HepG2 (cell line): ENCODE measurements around the gene ARSB. TPM values are rescaled to one million over a fixed set of nuclear protein-coding genes. Genes with fewer than 3 reads are reported as not detected.

Source experiments
- ADNP ChIP-seq: sonication (generic); formaldehyde crosslinking; IDR thresholded peaks from 2 replicates; pipeline ENCODE4 v1.4.0; 2020; ENCODE audit warnings: missing genetic modification reagents
- DNMT3B ChIP-seq: conservative IDR thresholded peaks from 2 replicates; pipeline ENCODE4 v1.6.1; 2016; ENCODE audit warnings: missing biosample characterization, control low read depth
- HDAC1 ChIP-seq: sonication (generic); formaldehyde crosslinking; IDR thresholded peaks from 2 replicates; pipeline ENCODE4 v1.5.1; 2020; ENCODE audit warnings: mild to moderate bottlenecking, missing genetic modification reagents
- HOMEZ ChIP-seq: IDR thresholded peaks from 2 replicates; pipeline ENCODE4 v1.6.1; 2016; ENCODE audit warnings: low read depth
- KDM5A ChIP-seq: fragments of 200-600 bp; sonication (generic); IDR thresholded peaks from 2 replicates; pipeline ENCODE4 v1.7.0; 2018; ENCODE audit warnings: antibody characterized with exemption, mild to moderate bottlenecking, low read length, borderline replicate concordance
- MTERF4 ChIP-seq: sonication (generic); formaldehyde crosslinking; IDR thresholded peaks from 2 replicates; pipeline ENCODE4 v1.8.0; 2023; ENCODE audit warnings: mild to moderate bottlenecking, missing genetic modification reagents
- NPAS2 ChIP-seq: sonication (generic); formaldehyde crosslinking; IDR thresholded peaks from 2 replicates; pipeline ENCODE4 v1.8.0; 2022; ENCODE audit warnings: mild to moderate bottlenecking, missing genetic modification reagents, borderline replicate concordance
- SMARCC2 ChIP-seq: fragments of 450-650 bp; IDR thresholded peaks from 2 replicates; pipeline ENCODE4 v1.6.1; 2017; ENCODE audit warnings: antibody characterized with exemption, mild to moderate bottlenecking
- TOE1 ChIP-seq: sonication (generic); formaldehyde crosslinking; IDR thresholded peaks from 2 replicates; pipeline ENCODE4 v1.4.0; 2020; ENCODE audit warnings: mild to moderate bottlenecking, missing genetic modification reagents
- ZBTB7B ChIP-seq: sonication (generic); formaldehyde crosslinking; IDR thresholded peaks from 2 replicates; pipeline ENCODE4 v1.4.0; 2020; ENCODE audit warnings: missing genetic modification reagents
- ZFP90 ChIP-seq: sonication (generic); formaldehyde crosslinking; IDR thresholded peaks from 2 replicates; pipeline ENCODE4 v1.8.0; 2022; ENCODE audit warnings: missing genetic modification reagents, mild to moderate bottlenecking, inconsistent platforms, borderline replicate concordance
- ZIK1 ChIP-seq: sonication (generic); formaldehyde crosslinking; IDR thresholded peaks from 2 replicates; pipeline ENCODE4 v1.5.0; 2020; ENCODE audit warnings: mild to moderate bottlenecking, low read depth, missing genetic modification reagents, borderline replicate concordance
- ZNF3 ChIP-seq: IDR thresholded peaks from 2 replicates; pipeline ENCODE4 v1.7.0; 2017; ENCODE audit warnings: inconsistent platforms
- ZNF639 ChIP-seq: conservative IDR thresholded peaks from 2 replicates; pipeline ENCODE4 v1.6.1; 2018; ENCODE audit warnings: missing genetic modification reagents
- ZNF841 ChIP-seq: sonication (generic); formaldehyde crosslinking; IDR thresholded peaks from 2 replicates; pipeline ENCODE4 v1.8.1; 2023; ENCODE audit warnings: missing genetic modification reagents, borderline replicate concordance
- polyA plus RNA-seq, 8 experiments: library from polyadenylated mRNA; depleted of rRNA in 3 of 8; stranded (reverse) in 7 of 8; unstranded in 1 of 8; fragments of >200 nt; fragmentation: Illumina TruSeq in 4 of 8; extraction: Trizol in 4 of 8; gene quantifications; 2 replicates each; pipeline versions ENCODE4 v1.2.1 to v1.2.3, GENCODE V29; 2011 to 2016; ENCODE audit warnings: low read depth in 4 of 8, missing spikeins in 1 of 8, mixed read lengths in 1 of 8; ENCODE audit not compliant: insufficient read depth in 1 of 8
- total RNA-seq, 5 experiments: library from RNA; depleted of rRNA; stranded (reverse); fragments of >200 nt; fragmentation: Illumina TruSeq; extraction: Trizol; gene quantifications; 2 replicates each; pipeline ENCODE4 v1.2.3, GENCODE V29; 2016; ENCODE audit warnings: low read depth in 1 of 5
- TF ChIP-seq, protein P1 (sequence below): sonication (generic); formaldehyde crosslinking; IDR thresholded peaks from 2 replicates; pipeline ENCODE4 v1.4.0; 2020; ENCODE audit warnings: missing genetic modification reagents
- TF ChIP-seq, protein P2 (sequence below): sonication (generic); formaldehyde crosslinking; IDR thresholded peaks from 2 replicates; pipeline ENCODE4 v1.8.1; 2022; ENCODE audit warnings: low read depth, mild to moderate bottlenecking, missing genetic modification reagents
- TF ChIP-seq, protein P3 (sequence below): sonication (generic); formaldehyde crosslinking; IDR thresholded peaks from 2 replicates; pipeline ENCODE4 v1.4.0; 2020; ENCODE audit warnings: missing genetic modification reagents

ARSB gene
- total and polyA plus RNA-seq, 2 of the 13 experiments (the other 11 are each of a cell fraction or from before 2014, with no cell fraction given): 52.6 to 66.4 TPM

- TF ChIP-seq ZFP90 (CRISPR knock-in tag): peak; percentile 92; the same call in 1 of the 2 replicates
- no peak for TF ChIP-seq MTERF4 (CRISPR knock-in tag)
- TF ChIP-seq SMARCC2: no peak
- TF ChIP-seq KDM5A: no peak
- TF ChIP-seq, protein P1, sequence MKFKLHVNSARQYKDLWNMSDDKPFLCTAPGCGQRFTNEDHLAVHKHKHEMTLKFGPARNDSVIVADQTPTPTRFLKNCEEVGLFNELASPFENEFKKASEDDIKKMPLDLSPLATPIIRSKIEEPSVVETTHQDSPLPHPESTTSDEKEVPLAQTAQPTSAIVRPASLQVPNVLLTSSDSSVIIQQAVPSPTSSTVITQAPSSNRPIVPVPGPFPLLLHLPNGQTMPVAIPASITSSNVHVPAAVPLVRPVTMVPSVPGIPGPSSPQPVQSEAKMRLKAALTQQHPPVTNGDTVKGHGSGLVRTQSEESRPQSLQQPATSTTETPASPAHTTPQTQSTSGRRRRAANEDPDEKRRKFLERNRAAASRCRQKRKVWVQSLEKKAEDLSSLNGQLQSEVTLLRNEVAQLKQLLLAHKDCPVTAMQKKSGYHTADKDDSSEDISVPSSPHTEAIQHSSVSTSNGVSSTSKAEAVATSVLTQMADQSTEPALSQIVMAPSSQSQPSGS (CRISPR knock-in tag): peak; percentile 94
- no peak for TF ChIP-seq ZIK1 (CRISPR knock-in tag)
- TF ChIP-seq, protein P2, sequence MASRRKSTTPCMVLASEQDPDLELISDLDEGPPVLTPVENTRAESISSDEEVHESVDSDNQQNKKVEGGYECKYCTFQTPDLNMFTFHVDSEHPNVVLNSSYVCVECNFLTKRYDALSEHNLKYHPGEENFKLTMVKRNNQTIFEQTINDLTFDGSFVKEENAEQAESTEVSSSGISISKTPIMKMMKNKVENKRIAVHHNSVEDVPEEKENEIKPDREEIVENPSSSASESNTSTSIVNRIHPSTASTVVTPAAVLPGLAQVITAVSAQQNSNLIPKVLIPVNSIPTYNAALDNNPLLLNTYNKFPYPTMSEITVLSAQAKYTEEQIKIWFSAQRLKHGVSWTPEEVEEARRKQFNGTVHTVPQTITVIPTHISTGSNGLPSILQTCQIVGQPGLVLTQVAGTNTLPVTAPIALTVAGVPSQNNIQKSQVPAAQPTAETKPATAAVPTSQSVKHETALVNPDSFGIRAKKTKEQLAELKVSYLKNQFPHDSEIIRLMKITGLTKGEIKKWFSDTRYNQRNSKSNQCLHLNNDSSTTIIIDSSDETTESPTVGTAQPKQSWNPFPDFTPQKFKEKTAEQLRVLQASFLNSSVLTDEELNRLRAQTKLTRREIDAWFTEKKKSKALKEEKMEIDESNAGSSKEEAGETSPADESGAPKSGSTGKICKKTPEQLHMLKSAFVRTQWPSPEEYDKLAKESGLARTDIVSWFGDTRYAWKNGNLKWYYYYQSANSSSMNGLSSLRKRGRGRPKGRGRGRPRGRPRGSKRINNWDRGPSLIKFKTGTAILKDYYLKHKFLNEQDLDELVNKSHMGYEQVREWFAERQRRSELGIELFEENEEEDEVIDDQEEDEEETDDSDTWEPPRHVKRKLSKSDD (CRISPR knock-in tag): peak; percentile 59; the same call in 1 of the 2 replicates
- peak; percentile 97 for TF ChIP-seq HDAC1 (CRISPR knock-in tag)
- peak; percentile 87; the same call in 1 of the 2 replicates for TF ChIP-seq HOMEZ
- TF ChIP-seq ZBTB7B: peak; percentile 95; the same call in 1 of the 2 replicates
- no peak for TF ChIP-seq ZNF3 (CRISPR knock-in tag)
- TF ChIP-seq ZNF841 (CRISPR knock-in tag): peak; percentile 80; the same call in 1 of the 2 replicates
- TF ChIP-seq DNMT3B (CRISPR knock-in tag): peak; percentile 70; the same call in 1 of the 2 replicates
- TF ChIP-seq NPAS2 (CRISPR knock-in tag): no peak
- no peak for TF ChIP-seq ADNP (CRISPR knock-in tag)
- TF ChIP-seq, protein P3, sequence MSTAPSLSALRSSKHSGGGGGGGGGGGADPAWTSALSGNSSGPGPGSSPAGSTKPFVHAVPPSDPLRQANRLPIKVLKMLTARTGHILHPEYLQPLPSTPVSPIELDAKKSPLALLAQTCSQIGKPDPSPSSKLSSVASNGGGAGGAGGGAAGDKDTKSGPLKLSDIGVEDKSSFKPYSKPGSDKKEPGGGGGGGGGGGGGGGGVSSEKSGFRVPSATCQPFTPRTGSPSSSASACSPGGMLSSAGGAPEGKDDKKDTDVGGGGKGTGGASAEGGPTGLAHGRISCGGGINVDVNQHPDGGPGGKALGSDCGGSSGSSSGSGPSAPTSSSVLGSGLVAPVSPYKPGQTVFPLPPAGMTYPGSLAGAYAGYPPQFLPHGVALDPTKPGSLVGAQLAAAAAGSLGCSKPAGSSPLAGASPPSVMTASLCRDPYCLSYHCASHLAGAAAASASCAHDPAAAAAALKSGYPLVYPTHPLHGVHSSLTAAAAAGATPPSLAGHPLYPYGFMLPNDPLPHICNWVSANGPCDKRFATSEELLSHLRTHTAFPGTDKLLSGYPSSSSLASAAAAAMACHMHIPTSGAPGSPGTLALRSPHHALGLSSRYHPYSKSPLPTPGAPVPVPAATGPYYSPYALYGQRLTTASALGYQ (CRISPR knock-in tag): peak; percentile 98
- peak; percentile 72 for TF ChIP-seq ZNF639 (CRISPR knock-in tag)
- TF ChIP-seq TOE1 (CRISPR knock-in tag): 0 out of 2 replicates have a peak, but pooled peaks have one; percentile 82
Observed at GRCh38 chr5:78985725-78986223, 664 bp upstream of the ARSB start (continued).
